HFF-Myc (cell line): Measurements from ENCODE around the gene FUS.

ENCODE experiments used
- DNase-seq: peaks from one replicate; pipeline ENCODE4 v3.0.0-alpha.2; 2011; ENCODE audit warnings: low read depth; ENCODE audit errors: extremely low read depth
- H3K4me3 ChIP-seq: replicated peaks from 2 replicates; pipeline ENCODE4 v1.5.1; 2011; ENCODE audit warnings: low read depth, mild to moderate bottlenecking, control low read depth, low read length
- CTCF ChIP-seq: IDR thresholded peaks from 2 replicates; pipeline ENCODE4 v1.5.1; 2012; ENCODE audit warnings: mild to moderate bottlenecking, low read depth, low read length, control low read depth; ENCODE audit errors: missing control alignments

The FUS gene

DNA sequence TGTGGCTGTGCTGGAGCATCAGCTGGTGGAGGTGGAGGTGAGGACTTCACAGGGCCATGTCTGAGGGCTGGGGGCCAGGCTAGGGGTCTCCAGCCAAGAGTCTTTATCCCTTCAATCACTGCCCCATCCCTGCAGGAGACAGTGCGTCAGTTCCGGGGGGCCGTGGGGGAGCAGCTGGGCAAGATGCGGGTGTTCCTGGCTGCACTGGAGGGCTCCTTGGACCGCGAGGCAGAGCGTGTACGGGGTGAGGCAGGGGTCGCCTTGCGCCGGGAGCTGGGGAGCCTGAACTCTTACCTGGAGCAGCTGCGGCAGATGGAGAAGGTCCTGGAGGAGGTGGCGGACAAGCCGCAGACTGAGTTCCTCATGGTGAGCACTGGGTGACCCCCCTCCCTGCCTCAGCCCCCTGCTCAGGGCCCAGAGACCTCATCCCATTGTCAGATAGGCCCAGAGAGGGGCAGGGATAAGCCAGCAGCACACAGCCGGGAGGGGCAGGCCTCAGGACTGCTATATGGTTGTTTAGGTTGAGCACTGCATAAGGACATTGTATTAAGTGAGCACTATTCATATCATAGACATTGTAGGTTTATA, 39.3 kb downstream of the FUS start:
- no peak for TF ChIP-seq CTCF
- DNase-seq, result no peak
- no peak overlapping the region for H3K4me3 ChIP-seq

GRCh38 chr16:31221357-31222160, 41.6 kb downstream of the FUS start:
- no peak overlapping the region for H3K4me3 ChIP-seq
- TF ChIP-seq CTCF, result no peak
- DNase-seq, result no peak

- H3K4me3 ChIP-seq, result no peak overlapping the region
- DNase-seq, result no peak
- no peak for TF ChIP-seq CTCF
These were observed 43.1 kb downstream of the FUS start for GRCh38 chr16:31223044-31223443.

- TF ChIP-seq CTCF, result no peak
- DNase-seq, result no peak
- no peak overlapping the region for H3K4me3 ChIP-seq
These were observed 44.4 kb downstream of the FUS start for GRCh38 chr16:31224092-31224955.

GRCh38 chr16:31225193-31225592, 45.3 kb downstream of the FUS start:
- TF ChIP-seq CTCF, result no peak
- DNase-seq, result no peak
- H3K4me3 ChIP-seq, result no peak overlapping the region

- DNase-seq, result no peak
- TF ChIP-seq CTCF, result no peak
- no peak overlapping the region for H3K4me3 ChIP-seq
These were observed 48.3 kb downstream of the FUS start for GRCh38 chr16:31228206-31228605.
